Endothelial cell of hepatic sinusoid (primary cell): ENCODE results near the gene GARIN5A.

ENCODE experiments used
- in situ Hi-C: cut with HindIII; loops from 2 replicates; pipeline ENCODE4 v1.10.0; 2017; ENCODE audit warnings: low sequenced_read_pairs

The GARIN5A gene

DNA sequence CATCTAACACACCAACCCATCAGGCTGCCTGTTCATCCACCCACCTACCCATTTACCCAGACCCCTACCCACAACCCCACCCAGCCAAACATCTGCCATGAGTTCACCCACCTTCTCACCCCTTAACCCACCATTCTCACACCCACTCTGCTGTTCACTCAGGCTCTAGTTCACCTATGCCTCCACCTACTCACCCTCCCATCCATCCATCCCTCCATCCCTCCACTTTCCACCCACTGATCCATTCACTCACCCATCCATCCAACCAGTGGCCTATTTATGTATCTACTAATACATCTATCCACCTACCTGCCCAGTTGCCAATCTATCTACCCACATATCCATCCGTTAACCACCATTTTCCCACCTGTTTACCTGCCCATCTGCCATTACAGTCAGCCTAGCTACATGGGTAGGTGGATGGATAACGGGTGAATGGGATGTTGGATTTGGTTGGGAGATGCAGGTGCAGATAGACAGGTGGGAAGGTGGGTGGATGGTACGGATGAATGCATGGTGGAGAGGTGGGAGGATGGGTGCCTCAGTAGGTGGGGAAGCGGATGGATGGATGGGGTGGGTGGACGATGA, 38.7 kb downstream of the GARIN5A start:
- in situ Hi-C loops = no loop called here

- in situ Hi-C loops = no loop called here
These were observed 41.0 kb downstream of the GARIN5A start for GRCh38 chr19:50435627-50436026.

GRCh38 chr19:50435221-50435620, 41.4 kb downstream of the GARIN5A start:
- in situ Hi-C loops = no loop called here

- in situ Hi-C loops = no loop called here
These were observed 42.1 kb downstream of the GARIN5A start for GRCh38 chr19:50434525-50434924.

- in situ Hi-C loops = no loop called here
These were observed 43.2 kb downstream of the GARIN5A start for GRCh38 chr19:50433201-50434180.

DNA sequence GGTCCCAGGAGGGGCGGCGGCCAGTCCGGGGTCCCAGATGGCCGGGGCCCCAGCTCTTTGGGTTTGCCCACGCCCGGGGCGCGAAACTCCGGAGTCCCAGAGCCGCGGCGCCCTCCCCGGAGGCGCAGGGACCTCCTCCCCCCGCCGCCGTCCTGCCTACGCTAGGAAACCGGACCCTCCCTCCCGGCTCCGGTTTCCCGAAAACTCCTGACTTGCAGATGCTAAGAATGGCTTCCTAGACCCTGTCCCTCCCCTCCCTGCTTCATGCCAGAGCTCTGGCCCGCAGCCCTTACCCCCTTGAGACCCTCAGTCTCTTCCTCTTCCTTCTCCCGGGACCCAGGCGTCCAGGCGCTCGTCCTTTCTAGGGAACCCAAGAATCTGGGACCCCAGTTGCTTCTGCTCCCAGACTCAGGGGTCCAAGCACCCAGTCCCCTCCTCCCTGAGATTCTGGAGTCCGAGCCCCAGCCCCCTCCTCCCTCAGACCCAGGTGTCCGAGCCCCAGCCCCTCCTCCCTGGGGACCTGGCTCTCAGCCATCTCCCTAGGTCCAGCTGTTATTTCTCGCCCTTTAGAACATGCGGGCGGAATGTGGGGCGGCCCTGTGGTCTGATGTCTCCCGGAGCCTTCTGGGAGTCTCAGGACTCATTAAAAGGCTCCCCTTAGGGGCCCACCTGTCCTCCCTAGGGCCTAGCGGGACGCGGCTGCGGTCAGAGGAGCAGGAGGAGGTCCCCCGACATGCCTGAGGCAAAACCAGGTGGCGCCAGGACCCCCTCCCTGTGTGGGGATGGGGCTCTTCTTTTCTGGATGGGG, 44.2 kb downstream of the GARIN5A start, which contains the start of gene MYBPC2:
Gene MYBPC2, plus strand, starts transcription at position 672 of the 808 bp plus-strand sequence. Its CDS starts 62 bp downstream, at position 734.
- in situ Hi-C loops = no loop called here

- in situ Hi-C loops = no loop called here
These were observed 45.1 kb downstream of the GARIN5A start for GRCh38 chr19:50431343-50432220.

DNA sequence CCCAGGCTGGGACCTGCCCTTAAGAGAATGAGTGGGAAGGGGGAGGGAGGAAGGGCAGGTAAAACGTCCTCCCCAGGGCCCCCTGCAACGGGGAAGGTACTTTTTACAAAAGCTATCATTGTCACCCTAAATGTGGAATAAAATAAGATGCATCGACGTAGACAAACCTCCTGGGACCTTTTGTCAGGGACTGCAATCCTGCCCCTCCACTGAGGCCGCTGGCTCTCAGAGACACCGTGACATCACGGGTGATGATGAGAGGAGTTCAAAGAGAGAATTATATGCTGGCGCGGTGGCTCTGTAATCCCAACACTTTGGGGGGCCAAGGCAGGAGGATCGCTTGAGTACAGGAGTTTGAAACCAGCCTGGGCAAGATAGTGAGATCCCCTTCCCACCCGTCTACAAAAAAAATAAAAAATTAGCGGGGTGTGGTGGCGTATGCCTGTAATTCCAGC, 45.7 kb downstream of the GARIN5A start:
- in situ Hi-C loops = no loop called here

DNA sequence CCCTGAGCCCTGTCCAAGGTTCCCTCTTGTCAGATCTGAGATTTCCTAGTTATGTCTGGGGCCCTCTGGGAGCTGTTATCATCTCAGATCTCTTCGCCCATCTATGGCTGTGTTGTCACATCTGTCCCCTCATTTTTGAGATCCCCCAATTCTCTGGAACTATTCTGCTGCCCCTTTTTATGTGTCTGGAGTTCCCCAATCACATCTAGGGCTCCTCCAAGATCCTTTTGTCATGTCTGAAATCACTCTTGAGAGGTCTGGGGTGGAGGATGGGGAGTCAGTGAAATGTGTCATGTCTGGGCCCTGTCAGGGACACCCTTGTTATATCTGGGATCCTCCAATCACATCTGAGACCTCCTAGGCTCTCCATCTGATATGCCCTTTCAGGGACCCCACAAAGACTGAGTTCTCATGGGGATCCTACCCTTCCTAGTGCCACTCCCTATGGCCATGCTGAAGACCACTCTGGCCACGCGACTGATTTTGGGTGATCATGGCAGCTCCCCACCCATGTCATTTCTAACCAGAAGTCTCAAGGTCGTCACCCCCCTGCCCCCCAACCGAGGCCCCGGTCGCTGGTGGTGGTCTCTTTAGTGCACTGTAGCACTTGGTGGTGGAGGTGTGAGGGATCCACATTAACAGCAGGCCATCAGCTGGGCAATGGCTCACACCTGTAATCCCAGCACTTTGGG, 47.7 kb downstream of the GARIN5A start:
- in situ Hi-C loops = no loop called here

DNA sequence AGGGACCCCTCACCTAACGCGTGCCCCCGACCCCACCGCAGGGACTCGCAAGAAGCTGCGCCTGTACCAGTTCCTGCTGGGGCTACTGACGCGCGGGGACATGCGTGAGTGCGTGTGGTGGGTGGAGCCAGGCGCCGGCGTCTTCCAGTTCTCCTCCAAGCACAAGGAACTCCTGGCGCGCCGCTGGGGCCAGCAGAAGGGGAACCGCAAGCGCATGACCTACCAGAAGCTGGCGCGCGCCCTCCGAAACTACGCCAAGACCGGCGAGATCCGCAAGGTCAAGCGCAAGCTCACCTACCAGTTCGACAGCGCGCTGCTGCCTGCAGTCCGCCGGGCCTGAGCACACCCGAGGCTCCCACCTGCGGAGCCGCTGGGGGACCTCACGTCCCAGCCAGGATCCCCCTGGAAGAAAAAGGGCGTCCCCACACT, 48.6 kb downstream of the GARIN5A start:
- in situ Hi-C loops = no loop called here

GRCh38 chr19:50427318-50427925, 49.2 kb downstream of the GARIN5A start:
- in situ Hi-C loops = no loop called here

GRCh38 chr19:50425581-50425980, 51.1 kb downstream of the GARIN5A start:
- in situ Hi-C loops = no loop called here

DNA sequence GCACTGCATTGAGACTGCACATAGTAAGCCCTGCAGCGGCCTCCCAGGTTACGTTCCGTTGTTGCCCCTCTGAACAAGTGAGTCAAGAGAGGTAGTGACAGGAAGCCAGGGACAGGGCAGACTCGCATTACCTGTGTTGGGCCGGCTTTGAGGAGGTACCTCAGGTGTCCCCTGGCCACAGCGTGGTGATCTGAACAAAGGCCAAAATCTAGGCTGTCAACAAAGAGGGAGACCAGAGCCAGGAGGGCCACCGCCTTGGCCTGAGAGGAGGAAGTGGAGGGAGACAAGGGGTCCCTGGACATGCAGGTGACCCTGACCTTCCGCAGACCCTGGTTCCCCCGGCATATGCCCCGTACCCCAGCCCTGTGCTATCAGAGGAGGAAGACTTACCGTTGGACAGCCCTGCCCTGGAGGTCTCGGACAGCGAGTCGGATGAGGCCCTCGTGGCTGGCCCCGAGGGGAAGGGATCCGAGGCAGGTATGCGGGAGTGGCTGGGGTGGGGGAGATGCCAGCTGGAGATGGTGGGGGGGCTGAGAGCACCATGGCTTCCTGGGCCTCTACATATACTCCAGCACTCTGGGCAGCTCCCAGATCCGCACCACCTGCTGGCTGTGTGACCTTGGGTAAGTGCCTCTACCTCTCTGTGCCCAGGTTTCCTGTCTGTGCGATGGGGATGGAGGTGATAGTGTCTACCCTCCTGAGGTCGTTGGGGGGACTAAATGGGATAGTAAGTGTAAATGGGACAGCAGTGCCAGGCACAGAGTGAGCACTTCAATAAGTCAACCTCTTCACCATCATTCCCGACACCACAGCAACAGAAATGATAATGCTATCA, 53.2 kb downstream of the GARIN5A start:
- in situ Hi-C loops = no loop called here

GRCh38 chr19:50422397-50423278, 54.0 kb downstream of the GARIN5A start:
- in situ Hi-C loops = no loop called here

DNA sequence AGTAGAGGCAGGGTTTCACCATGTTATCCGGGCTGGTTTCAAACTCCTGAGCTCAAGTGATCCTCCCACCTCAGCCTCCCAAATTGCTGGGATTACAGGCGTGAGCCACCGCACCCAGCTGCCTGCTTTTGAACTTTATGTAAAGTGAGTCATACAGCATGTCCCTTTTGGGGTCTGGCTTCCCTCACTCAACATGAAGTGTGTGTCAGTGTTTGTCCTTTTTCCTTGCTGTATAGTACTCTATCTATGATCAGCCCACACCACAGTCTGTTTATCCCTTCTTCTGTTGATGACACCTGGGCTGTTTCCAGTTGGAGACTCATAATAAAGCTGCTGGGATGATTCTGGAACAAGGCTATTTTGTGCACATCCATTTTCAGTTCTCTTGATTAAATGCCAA, 55.8 kb downstream of the GARIN5A start:
- in situ Hi-C loops = no loop called here

DNA sequence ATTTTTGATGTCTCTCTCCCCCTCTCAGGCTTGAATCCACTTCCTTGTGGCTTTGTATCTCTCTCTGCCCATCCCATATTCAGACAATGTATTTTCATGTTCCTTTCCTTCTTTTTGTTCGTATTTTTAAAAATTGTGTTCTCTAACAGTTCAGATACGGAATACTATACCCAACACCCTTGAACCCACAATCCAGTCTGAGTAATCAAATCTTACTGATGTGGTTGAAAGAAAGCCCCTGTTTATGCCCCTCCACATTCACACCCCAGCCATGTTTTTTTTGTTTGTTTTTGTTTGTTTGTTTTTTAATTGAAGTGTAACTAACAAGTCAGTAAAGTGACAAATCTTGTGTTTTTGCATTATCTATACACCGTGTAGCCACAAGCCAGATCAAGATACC, 56.5 kb downstream of the GARIN5A start:
- in situ Hi-C loops = no loop called here

GRCh38 chr19:50419580-50420035, 57.0 kb downstream of the GARIN5A start:
- in situ Hi-C loops = no loop called here
